ENCODE measurements around the gene PPM1H. TPM values are rescaled to one million over a fixed set of nuclear protein-coding genes. Genes with fewer than 3 reads are reported as not detected.

Gene PPM1H
- total RNA-seq, 2 donors from 2014 or later: 3.3 to 4.3 TPM

DNA sequence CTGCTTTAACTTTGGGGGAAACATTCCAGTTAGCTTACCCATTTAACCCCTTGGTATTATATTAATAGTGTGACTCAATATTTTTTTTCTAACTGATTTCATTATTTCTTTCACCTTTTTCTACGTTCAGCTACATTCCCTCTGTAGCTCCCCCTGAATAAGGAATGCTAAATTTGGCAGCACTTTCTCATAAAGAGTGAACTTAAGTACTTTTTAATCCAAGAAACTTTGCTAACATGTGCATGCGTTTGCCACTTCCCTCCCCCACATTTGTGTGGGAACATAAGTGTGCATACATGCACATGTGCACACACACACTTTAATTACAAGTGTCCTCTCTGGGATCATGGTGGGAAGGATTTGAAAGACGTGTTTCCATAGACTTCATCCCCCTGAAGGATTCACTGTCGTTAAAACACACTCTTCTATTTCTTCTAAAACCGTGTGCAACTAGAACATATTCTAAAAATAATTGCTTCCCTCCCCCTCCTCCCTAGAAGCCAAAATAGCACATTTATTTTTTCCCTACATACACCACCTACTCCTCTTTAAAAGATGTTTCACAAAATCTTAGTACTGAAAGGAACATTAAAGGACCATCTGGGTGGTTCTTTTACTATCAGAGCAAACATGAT lies 142.6 kb downstream of the PPM1H start:
- intact Hi-C loops (cut with DNase I): loop anchor here in 1 of 2 donors (10.0 kb wide), 1 partner anchor 358 kb away; no protein-coding TSS in a partner anchor
- DNase-seq (no peak), ATAC-seq (no peak)

DNA sequence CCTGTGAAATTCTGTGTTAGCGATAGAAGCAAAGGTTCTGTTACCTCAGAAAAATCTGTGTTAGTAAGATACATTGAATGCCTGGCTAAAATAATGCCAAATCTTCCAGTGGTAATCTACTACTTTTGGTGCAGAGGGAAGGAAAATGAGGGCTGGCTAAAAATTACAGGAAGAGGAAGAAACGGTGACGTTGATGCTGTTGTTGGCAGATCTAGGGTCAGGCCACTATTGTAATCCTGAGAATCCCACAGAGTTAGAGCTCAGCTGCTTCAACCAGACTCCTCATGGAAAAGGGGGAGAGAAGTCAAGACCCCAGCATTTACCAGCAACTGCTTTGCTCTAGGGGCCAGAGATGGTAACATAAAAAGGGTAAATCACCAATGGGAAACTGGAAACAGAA lies 145.1 kb downstream of the PPM1H start:
- peak in 1 of 2 donors; percentile 41 for ATAC-seq

DNA sequence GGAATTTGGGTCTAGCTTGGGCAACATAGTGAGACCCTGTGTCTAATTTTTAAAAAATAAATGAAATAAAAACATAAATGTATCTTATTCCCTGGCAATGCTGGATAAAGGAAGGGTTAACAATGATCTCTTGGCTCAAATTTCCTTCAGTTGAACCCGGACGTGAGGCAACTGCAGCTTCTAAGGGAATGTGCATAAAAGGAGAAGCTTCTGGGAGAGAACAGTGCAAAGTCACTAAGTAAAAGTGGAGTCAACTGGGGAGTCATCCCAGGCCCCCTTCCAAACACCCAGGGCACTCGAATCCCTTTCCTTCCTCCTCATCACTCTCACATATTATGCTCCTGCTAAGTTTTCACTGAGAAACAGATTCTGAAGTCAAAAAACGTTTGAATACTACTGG lies 147.3 kb downstream of the PPM1H start:
- intact Hi-C loops (cut with DNase I): no loop called here
- no peak for ATAC-seq

More for the DNA sequence above, 145.1 kb downstream of the PPM1H start:
- no peak for DNase-seq
- intact Hi-C loops (cut with DNase I): loop anchor here in 1 of 2 donors (10.0 kb wide), 1 partner anchor 355 kb away; no protein-coding TSS in a partner anchor

DNA sequence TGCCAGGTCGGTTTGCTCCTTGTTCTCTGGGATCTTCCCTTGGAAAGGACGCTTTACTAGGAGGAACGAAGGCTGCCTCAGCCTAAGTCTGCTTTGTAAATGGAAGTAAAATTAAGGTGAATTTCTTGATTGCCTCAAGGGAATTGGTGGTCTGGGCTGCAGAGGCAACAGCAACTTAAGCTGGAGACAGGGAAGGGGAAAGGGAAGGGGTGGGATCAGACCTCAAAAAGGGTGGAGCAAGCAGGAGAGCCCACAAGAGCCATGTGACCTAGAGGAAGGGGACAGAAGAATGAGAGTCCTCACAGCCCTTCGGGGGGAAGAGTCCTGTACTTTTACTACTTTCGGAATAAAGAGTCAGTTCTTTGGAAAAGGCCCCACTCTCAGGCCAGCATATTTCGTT lies 147.9 kb downstream of the PPM1H start:
- ATAC-seq (no peak), DNase-seq (no peak)
- intact Hi-C loops (cut with DNase I): no loop called here

More for the DNA sequence above, 147.3 kb downstream of the PPM1H start:
- DNase-seq: no peak

DNA sequence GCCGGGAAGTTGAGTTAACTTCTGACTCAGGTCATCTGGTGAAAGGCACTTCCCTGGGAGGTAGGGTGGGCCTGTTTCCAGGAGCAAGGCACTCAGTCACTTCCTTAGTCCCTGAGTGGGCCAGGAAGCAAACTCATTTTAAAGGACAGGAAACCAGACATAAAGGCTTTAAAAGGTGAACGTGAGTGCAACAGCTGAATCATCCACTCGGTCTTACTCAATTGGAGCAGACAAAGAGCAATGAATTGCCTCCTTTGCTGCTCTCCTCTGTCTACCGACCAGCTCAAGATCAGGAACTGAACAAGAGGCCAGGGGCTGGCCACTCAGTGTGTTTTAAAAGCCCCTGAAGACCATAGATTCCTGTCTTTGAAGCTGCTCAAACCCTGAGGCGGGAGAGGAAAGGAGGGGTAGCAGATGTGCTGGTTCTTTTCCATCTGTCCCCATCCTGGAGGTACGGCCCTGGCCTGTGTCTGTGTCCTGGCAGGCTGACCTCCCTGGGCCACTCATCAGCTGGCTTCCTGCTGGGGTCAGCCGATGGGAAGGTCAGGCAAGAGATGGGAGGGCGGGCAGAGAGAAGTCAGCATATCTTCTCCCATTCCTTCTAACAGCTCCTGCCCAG lies 148.9 kb downstream of the PPM1H start:
- intact Hi-C loops (cut with DNase I): no loop called here
- peak; percentile 69 for DNase-seq
- peak; percentile 70 to 83 for ATAC-seq

DNA sequence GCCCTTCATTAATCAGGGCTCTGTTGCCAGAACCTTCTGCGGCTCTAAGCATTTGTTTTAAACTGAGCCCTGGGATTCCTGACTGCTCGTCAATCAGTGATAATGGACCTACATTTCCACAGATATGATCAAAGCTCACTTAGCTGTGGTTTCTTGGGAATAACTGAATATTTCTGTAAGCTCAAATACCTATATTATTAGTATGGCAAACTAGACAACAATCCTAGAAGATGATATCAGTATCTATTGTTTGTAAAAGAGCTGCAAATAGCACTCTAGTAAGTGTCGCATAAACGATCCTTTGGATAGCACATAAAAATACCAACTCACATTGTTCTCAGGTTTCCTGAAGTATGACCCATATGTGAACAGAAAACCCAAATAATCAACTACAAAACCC lies 150.4 kb downstream of the PPM1H start:
- ATAC-seq: no peak
- intact Hi-C loops (cut with DNase I): no loop called here
- no peak for DNase-seq

DNA sequence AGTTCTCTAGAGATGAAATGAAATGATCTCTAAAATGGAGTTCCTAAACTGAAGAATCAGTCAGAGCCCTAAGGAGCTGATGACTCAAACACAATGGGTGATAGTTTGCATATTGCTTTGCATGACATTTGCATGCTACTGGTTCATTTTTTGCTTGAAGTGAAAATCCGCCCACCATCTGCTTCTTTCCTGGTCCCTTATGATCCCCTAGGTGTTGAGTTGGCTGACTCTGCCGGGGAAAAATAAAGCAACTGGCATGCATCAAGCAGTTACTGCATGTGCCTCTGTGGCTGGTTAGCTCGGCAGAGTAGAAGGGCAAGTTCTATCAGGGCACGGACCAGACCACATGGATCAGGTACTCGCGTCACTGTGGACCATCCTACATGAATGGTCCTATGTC lies 151.1 kb downstream of the PPM1H start:
- ATAC-seq (no peak), DNase-seq (no peak)
- intact Hi-C loops (cut with DNase I): no loop called here

DNA sequence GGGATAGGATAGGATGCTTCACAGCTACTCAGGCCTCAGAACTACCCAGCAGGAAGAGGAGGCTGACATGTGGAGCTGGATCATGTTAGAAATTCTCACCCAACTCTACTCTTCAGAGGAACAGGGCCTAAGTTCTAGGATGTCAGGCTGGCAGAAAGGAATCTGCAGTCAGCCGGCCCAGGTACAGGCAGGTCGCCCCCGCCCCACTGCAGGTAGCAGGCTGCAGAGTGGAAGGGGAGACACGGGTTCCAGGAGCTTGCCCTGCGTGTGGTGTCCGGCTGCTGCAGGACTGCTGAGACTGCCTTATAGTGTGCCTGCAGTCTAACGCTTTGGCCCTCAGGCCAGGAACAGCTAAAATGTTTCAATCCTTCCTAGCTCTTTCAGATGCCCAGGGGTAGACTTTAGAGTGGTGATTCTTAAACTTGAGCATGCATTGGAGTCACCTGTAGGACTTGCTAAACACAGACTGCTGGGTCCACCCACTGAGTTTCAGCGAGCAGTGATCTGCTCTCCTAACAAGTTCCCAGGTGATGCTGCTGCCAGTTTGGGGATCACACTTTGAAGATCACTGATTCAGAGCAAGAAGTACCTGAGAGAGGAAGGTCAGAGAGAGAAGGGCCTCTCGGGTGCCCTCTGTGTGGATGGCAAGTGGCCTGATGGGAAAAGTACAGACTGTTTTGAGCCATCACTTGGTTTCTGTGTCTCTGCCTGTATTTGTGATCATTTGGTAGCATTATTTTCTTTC lies 153.6 kb downstream of the PPM1H start:
- intact Hi-C loops (cut with DNase I): no loop called here

DNA sequence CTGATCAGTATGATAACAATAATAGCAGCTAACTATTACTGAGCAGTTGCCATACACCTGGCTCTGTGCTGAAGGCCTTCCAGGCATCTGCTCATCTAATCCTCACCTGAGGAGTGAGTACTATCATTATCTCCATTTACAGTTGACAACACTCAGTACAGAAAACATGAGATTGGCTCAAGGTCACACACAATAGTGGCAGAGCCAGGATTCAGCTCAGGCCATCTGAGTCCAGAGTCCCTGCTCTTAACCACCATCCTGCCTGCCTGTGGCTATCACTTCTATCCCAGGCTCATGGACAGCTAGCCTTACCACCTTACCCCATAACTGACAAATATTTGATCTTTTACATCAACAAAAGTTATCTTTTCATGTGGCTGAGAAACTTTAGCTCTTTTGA lies 155.5 kb downstream of the PPM1H start:
- no peak for ATAC-seq
- intact Hi-C loops (cut with DNase I): no loop called here
- no peak for DNase-seq

More for the DNA sequence above, 153.6 kb downstream of the PPM1H start:
- ATAC-seq (no peak), DNase-seq (no peak)

DNA sequence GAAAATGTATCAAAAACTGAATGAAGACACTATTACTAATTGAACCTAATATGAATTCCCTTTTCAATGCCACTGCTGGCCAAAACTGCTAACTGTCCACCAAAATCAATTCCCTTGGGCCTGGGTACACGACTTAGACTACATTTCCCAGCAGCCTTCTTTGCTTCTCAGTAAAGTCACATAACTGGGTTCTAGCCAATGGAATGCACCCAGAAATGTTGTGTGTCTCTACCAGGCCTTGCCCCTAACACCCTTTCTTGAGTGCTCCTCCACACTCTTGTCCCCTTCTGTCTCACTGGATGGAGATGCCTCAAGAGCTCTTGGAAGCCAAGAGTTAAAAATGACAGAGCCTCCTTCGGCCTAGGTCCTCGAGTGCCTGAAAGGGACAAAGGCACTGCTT lies 156.8 kb downstream of the PPM1H start:
- DNase-seq: no peak
- intact Hi-C loops (cut with DNase I): no loop called here
- no peak for ATAC-seq

DNA sequence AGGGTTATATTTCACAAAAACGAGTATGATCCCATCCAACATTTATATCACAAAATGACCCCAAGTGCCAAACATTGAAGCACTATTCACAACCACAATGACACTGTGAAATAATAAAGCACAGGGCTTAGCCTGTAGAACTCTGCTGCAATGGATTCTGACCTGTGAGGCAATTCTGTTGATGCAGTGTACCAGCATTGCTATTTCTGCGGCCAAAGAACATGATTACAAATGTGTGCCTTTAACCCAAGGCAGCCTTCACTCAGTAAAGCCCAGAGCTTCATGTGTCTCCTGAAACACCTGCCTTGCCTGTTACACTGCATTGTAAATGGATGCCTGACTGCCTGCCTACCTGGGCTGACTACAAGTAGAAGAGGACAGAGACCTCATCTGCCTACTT lies 158.0 kb downstream of the PPM1H start:
- ATAC-seq (no peak), DNase-seq (no peak)
- intact Hi-C loops (cut with DNase I): no loop called here

DNA sequence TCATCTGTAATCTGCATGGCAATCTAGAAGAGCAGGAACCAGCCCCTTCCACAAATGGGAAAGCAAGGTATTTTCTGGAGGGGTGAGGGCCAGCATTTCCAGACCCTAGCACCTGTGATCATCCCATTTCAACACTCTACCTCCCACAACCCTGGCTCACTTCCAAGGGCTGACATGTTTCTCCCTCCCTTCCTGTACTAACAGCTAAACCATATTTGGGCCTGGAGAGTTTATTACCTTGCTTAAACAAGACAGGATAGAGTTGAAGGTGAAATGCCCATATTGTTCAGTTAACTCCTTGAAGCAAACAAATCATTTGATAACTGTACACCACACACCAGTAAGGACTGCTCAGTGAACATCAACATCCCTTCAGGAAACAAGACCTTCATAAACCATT lies 158.4 kb downstream of the PPM1H start:
- DNase-seq: no peak
- ATAC-seq: no peak
- intact Hi-C loops (cut with DNase I): no loop called here

DNA sequence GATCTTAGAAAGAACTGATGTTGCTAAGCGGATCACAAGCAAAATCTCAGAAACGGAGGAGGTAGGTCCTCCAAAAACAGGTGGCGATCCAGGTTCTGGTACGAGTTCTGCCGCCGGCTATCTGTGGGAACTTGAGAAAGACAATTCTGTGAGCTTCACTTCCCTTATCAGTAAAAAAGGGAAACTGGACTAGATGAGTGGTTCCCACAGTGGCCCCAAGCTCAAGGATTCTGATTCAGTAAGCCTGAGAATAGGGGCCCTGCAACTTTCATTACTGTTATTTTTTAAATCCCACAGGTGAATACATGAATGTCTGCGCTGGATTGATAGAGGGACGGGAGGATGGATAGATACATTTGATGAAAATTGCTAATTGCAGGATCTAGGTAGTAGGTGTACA lies 160.2 kb downstream of the PPM1H start:
- no peak for ATAC-seq
- DNase-seq: no peak
- intact Hi-C loops (cut with DNase I): no loop called here

DNA sequence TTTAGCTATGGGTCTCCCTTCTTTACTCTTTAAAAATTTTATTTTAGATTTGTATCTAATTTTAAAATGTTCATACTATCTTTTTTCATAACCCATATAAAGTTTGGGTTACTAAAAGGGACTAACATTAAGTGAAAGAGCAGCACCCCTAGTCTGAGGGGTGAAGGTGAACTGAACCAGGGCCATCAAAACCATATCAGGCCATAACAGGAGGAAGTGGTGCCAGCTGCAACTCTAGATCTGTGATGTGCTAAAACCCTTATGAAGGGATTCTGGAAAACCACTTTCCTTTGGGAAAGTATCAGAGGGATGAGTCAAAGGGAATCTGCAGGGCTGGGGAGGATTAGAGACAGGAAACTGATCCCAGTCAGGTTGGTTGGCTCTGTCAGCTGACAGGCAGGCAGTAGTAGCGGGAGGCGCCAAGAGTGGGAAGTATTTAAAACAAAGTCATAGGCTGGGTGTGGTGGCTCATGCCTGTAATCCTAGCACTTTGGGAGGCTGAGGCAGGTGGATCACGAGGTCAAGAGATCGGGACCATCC lies 162.5 kb downstream of the PPM1H start:
- intact Hi-C loops (cut with DNase I): no loop called here
- ATAC-seq: no peak
- no peak for DNase-seq

DNA sequence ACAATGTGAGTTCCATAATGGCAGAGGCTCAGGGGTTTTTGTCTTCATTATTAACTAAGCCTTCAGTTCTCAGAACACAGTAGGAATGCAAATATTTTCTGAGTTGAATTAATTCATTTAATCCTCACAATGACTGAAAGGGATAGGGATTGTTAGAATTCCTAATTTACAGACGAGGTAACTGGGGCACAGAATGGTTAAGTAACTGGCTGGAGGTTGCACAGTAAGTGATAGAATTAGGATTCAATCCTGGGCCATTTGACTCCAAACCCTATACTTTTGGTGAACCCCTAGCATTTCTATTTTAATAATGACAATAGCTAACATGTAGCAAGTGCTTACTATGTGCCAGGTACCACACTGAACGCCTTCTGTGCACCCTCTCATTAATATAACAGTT lies 163.1 kb downstream of the PPM1H start:
- intact Hi-C loops (cut with DNase I): no loop called here
- DNase-seq (no peak), ATAC-seq (no peak)

DNA sequence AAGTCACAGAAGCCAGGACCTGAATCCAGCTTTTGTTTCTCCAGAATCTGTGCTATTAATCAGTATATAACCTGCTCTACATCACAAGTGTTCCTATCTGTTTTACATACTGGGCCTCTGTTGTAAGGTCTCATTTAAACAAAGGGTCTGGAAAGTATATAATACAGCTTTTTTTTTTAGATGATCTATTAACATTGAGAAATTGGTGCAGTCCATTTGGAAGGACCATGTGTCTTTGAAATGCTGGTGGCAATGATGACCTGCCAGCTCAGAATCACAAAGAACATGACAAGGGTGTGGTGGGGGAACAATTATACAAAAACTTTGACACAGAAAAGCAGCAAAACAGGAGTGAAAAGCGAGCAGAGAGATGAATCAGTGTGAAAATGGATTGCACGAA lies 164.6 kb downstream of the PPM1H start:
- no peak for DNase-seq
- intact Hi-C loops (cut with DNase I): no loop called here
- no peak for ATAC-seq

DNA sequence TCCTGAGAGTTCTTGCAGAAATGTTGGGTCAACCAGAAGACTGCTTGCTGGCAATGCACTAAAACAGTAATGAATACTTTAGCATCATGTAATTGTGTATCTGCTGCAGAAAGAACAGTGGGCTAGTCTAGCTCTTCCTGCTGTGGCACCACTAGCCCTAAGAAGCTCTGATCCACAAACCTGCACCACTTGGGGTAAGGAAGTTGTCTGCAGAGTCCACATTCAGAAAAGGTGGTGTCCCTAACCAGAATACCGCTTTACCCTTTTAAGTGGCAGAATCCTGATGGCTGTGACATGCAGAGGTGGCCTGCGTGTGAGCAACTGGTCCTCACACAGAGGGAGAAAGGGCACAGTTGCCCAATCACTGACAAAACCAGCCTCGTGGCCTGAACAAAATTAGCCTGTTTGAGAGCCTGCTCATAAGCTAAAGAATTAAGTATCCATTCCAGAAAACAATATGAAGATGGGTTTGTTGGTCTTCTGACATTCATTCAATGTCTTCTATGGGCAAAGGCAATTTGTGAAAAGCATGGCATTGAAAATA lies 165.8 kb downstream of the PPM1H start:
- intact Hi-C loops (cut with DNase I): no loop called here
- no peak for DNase-seq
- peak in 1 of 2 donors; percentile 41 for ATAC-seq

DNA sequence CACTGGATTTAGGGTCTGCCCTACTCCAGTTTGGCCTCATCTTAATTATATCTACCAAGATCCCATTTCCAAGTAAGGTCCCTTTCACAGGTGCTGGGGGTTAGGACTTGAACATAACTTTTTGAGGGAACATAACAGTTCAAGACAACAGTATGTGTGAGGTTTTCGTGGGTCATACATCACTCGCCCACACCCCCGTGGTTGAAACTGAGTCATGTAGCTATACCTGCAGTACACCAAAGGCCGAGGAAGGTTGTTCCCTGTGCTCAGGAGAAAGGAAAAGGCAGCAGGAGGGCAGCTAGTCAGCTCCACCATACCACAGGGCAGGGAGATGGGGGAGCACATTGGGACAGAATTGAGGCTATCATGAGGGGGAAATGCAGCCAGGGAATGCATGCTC lies 167.0 kb downstream of the PPM1H start:
- DNase-seq (no peak), ATAC-seq (no peak)
- intact Hi-C loops (cut with DNase I): no loop called here

DNA sequence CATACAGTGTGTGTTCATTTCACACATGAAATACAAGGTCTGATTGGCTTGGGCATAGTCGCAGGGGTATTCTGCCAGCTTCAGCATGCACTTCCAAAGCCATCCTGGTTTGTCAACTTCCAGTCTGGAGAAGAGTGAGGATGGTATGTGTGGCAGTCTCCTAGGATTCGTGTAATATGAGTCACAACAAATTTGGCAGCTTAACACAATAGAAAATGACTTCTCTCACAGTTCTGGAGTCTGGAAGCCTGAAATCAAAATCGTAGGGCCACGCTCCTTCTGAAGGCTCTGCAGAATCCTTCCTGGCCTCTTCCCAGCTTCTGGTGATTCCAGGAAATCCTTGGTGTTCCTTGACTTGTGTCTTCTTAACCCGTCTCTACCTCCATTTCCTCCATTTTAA lies 167.5 kb downstream of the PPM1H start:
- intact Hi-C loops (cut with DNase I): no loop called here
- DNase-seq (no peak), ATAC-seq (peak in 1 of 2 donors; percentile 41)

DNA sequence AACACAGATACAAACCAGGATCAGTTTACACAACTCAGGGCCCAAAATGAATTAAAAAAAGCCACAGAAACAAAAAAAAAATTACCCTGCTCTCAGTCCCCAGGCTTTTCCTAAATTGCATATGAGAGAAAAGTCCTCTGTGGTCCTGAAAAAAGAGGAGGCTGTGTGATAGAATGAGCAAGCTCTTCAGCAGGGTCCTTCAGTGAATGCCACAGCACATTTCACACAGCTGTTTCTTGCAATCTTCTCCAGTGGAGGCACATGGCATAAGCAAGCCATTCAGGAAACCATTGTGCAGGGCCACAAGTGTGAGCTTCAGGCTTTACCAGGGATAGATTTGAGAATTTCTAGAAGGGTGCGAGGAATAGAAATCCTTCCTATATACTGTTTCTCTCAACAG lies 168.5 kb downstream of the PPM1H start:
- intact Hi-C loops (cut with DNase I): no loop called here
- ATAC-seq: no peak
- DNase-seq: no peak

All from left cardiac atrium (tissue), 4 donors.